HepG2 (cell line): Measurements from ENCODE around the gene CDK11A. TPM values are rescaled to one million over a fixed set of nuclear protein-coding genes. Genes with fewer than 3 reads are reported as not detected.

Experiments used
- ATAC-seq: fragments of 200-7000 bp; cut with Tn5 transposase; 3 replicates; pipeline ENCODE4 v1.9.1; 2020; ENCODE audit warnings: mild to moderate bottlenecking, moderate library complexity
- BruUV-seq: library from RNA; stranded (reverse); fragments of 400-500 nt; replicated peaks from 2 replicates; lab custom pipeline; 2021; lab: Mats Ljungman, UMichigan
- CTCF ChIA-PET: fragments of 300-600 bp; formaldehyde crosslinking; extraction: SDS; loops from one replicate; lab custom pipeline; 2021; ENCODE audit warnings: low total read pairs, inconsistent platforms, low intra/inter-chr PET ratio; lab: Yijun Ruan, JAX
- POLR2A ChIA-PET: fragments of 350-600 bp; sonication (Branson Sonifier 250); formaldehyde crosslinking; loops from one replicate; lab custom pipeline; 2020; ENCODE audit warnings: antibody characterized with exemption, inconsistent platforms; lab: Yijun Ruan, JAX
- DNase-seq: peaks from one replicate; pipeline ENCODE4 v3.0.0-alpha.2; 2015; ENCODE audit warnings: low spot score
- FAIRE-seq: peaks from 3 replicates; lab custom pipeline; 2011; peaks lifted over from hg19 to GRCh38; lab: Jason Lieb, UNC
- H2AFZ ChIP-seq: one replicate; pipeline ENCODE4 v1.6.1; 2011; ENCODE audit warnings: low read length, inconsistent platforms
- H3K27ac ChIP-seq: fragments of 300-600 bp; 3 replicates; pipeline ENCODE4 v1.8.0; 2011; ENCODE audit warnings: mixed run types, mild to moderate bottlenecking, mixed read lengths, low read length, inconsistent platforms; ENCODE audit not compliant: insufficient read depth; ENCODE audit errors: extremely low read length
- H3K27me3 ChIP-seq, 2 experiments: fragments of 200-600 bp in 1 of 2; 2 replicates in 1 of 2; 3 replicates in 1 of 2; pipeline versions ENCODE4 v1.6.0 to v1.8.0; 2011; ENCODE audit warnings: low read length in 2 of 2, mild to moderate bottlenecking in 2 of 2, moderate library complexity in 2 of 2, inconsistent platforms in 1 of 2; ENCODE audit not compliant: insufficient read depth in 2 of 2, control insufficient read depth in 1 of 2
- H3K36me3 ChIP-seq, 2 experiments: fragments of 200-600 bp in 1 of 2; replicated peaks in 1 of 2; 2 replicates in 1 of 2; 3 replicates in 1 of 2; pipeline versions ENCODE4 v1.5.1 to v1.8.0; 2011; ENCODE audit warnings: low read length in 2 of 2, inconsistent platforms in 1 of 2; ENCODE audit not compliant: insufficient read depth in 2 of 2, control insufficient read depth in 1 of 2
- H3K4me1 ChIP-seq: 2 replicates; pipeline ENCODE4 v1.5.1; 2012; ENCODE audit warnings: low read length, inconsistent platforms; ENCODE audit not compliant: insufficient read depth
- H3K4me2 ChIP-seq: 2 replicates; pipeline ENCODE4 v1.6.0; 2011; ENCODE audit warnings: low read depth, low read length, inconsistent platforms
- H3K4me3 ChIP-seq, 3 experiments: fragments of 200-600 bp in 1 of 3; sonication (generic), shearing (Covaris generic) in 1 of 3; replicated peaks in 1 of 3; 2 replicates each; pipeline ENCODE4 v1.5.1; 2011 to 2016; ENCODE audit warnings: low read length in 3 of 3, inconsistent platforms in 2 of 3, low read depth in 2 of 3, mild to moderate bottlenecking in 2 of 3, control low read depth in 1 of 3, mixed read lengths in 1 of 3; ENCODE audit not compliant: insufficient read depth in 1 of 3
- H3K79me2 ChIP-seq: one replicate; pipeline ENCODE4 v1.6.1; 2011; ENCODE audit warnings: low read length, inconsistent platforms; ENCODE audit not compliant: insufficient read depth
- H3K9ac ChIP-seq: 2 replicates; pipeline ENCODE4 v1.6.0; 2011; ENCODE audit warnings: mild to moderate bottlenecking, low read depth, low read length, inconsistent platforms; ENCODE audit not compliant: insufficient read depth
- H3K9me3 ChIP-seq: 2 replicates; pipeline ENCODE4 v1.5.1; 2012; ENCODE audit warnings: mild to moderate bottlenecking, low read length
- H4K20me1 ChIP-seq: 2 replicates; pipeline ENCODE4 v1.6.0; 2011; ENCODE audit warnings: inconsistent platforms, mild to moderate bottlenecking, low read length, moderate library complexity; ENCODE audit not compliant: insufficient read depth
- BRD4 ChIP-seq: sonication (generic); formaldehyde crosslinking; IDR thresholded peaks from 2 replicates; pipeline ENCODE4 v1.4.0; 2020; ENCODE audit warnings: missing genetic modification reagents
- CSRNP1 ChIP-seq: sonication (generic); formaldehyde crosslinking; IDR thresholded peaks from 2 replicates; pipeline ENCODE4 v1.8.1; 2023; ENCODE audit warnings: mild to moderate bottlenecking, missing genetic modification reagents
- DZIP1 ChIP-seq: sonication (generic); formaldehyde crosslinking; IDR thresholded peaks from 2 replicates; pipeline ENCODE4 v1.5.0; 2020; ENCODE audit warnings: mild to moderate bottlenecking, missing genetic modification reagents
- ELF1 ChIP-seq: sonication (generic); formaldehyde crosslinking; IDR thresholded peaks from 2 replicates; pipeline ENCODE4 v1.4.0; 2020; ENCODE audit warnings: missing genetic modification reagents
- FOXM1 ChIP-seq: sonication (generic); formaldehyde crosslinking; IDR thresholded peaks from 2 replicates; pipeline ENCODE4 v1.5.0; 2020; ENCODE audit warnings: missing genetic modification reagents
- HMGA1 ChIP-seq: sonication (generic); formaldehyde crosslinking; conservative IDR thresholded peaks from 2 replicates; pipeline ENCODE4 v1.4.0; 2020; ENCODE audit warnings: missing genetic modification reagents
- HNRNPL ChIP-seq: fragments of 200-400 bp; formaldehyde crosslinking; IDR thresholded peaks from 2 replicates; pipeline ENCODE4 v1.6.1; 2017; ENCODE audit warnings: mild to moderate bottlenecking, low read depth, low read length
- IRX3 ChIP-seq: sonication (generic); formaldehyde crosslinking; IDR thresholded peaks from 2 replicates; pipeline ENCODE4 v1.8.1; 2023; ENCODE audit warnings: mild to moderate bottlenecking, low read depth, missing genetic modification reagents, borderline replicate concordance
- JUNB ChIP-seq: sonication (generic); formaldehyde crosslinking; IDR thresholded peaks from 2 replicates; pipeline ENCODE4 v1.8.0; 2022; ENCODE audit warnings: missing genetic modification reagents, mild to moderate bottlenecking, borderline replicate concordance
- LBX2 ChIP-seq: sonication (generic); formaldehyde crosslinking; IDR thresholded peaks from 2 replicates; pipeline ENCODE4 v1.5.0; 2020; ENCODE audit warnings: missing genetic modification reagents, mild to moderate bottlenecking, borderline replicate concordance
- PITX1 ChIP-seq: sonication (generic); formaldehyde crosslinking; IDR thresholded peaks from 2 replicates; pipeline ENCODE4 v1.5.1; 2020; ENCODE audit warnings: mild to moderate bottlenecking, missing genetic modification reagents
- SNAI1 ChIP-seq: sonication (generic); formaldehyde crosslinking; IDR thresholded peaks from 2 replicates; pipeline ENCODE4 v1.5.0; 2020; ENCODE audit warnings: mild to moderate bottlenecking, missing genetic modification reagents, borderline replicate concordance
- TEAD2 ChIP-seq: sonication (generic); formaldehyde crosslinking; IDR thresholded peaks from 2 replicates; pipeline ENCODE4 v1.9.0; 2021; ENCODE audit warnings: missing genetic modification reagents
- ZMYM4 ChIP-seq: sonication (generic); formaldehyde crosslinking; IDR thresholded peaks from 2 replicates; pipeline ENCODE4 v1.8.1; 2023; ENCODE audit warnings: mild to moderate bottlenecking, missing genetic modification reagents
- ZNF101 ChIP-seq: sonication (generic); formaldehyde crosslinking; IDR thresholded peaks from 2 replicates; pipeline ENCODE4 v1.4.0; 2020; ENCODE audit warnings: mild to moderate bottlenecking, low read depth, missing genetic modification reagents, borderline replicate concordance
- ZNF121 ChIP-seq: sonication (generic); formaldehyde crosslinking; IDR thresholded peaks from 2 replicates; pipeline ENCODE4 v1.5.0; 2020; ENCODE audit warnings: mild to moderate bottlenecking, missing genetic modification reagents
- ZNF296 ChIP-seq: sonication (generic); formaldehyde crosslinking; conservative IDR thresholded peaks from 2 replicates; pipeline ENCODE4 v1.5.0; 2020; ENCODE audit warnings: mild to moderate bottlenecking, missing genetic modification reagents
- ZNF3 ChIP-seq: IDR thresholded peaks from 2 replicates; pipeline ENCODE4 v1.7.0; 2017; ENCODE audit warnings: inconsistent platforms
- ZNF326 ChIP-seq: sonication (generic); formaldehyde crosslinking; IDR thresholded peaks from 2 replicates; pipeline ENCODE4 v1.4.0; 2020; ENCODE audit warnings: missing genetic modification reagents, borderline replicate concordance
- ZNF431 ChIP-seq: sonication (generic); formaldehyde crosslinking; IDR thresholded peaks from 2 replicates; pipeline ENCODE4 v1.9.0; 2022; ENCODE audit warnings: missing genetic modification reagents, low read depth, mild to moderate bottlenecking, borderline replicate concordance
- ZNF660 ChIP-seq: sonication (generic); formaldehyde crosslinking; IDR thresholded peaks from 2 replicates; pipeline ENCODE4 v1.5.1; 2020; ENCODE audit warnings: mild to moderate bottlenecking, low read depth, missing genetic modification reagents, borderline replicate concordance
- ZNF761 ChIP-seq: sonication (generic); formaldehyde crosslinking; conservative IDR thresholded peaks from 2 replicates; pipeline ENCODE4 v1.4.0; 2020; ENCODE audit warnings: mild to moderate bottlenecking, missing genetic modification reagents
- WGBS: methylation state at CpG from one replicate; pipeline ENCODE4 v1.1.6; 2017; ENCODE audit warnings: low lambda C conversion rate; 5-methylcytosine and 5-hydroxymethylcytosine counted together
- in situ Hi-C: cut with HindIII; loops from 2 replicates; pipeline ENCODE4 v1.10.0; 2017; ENCODE audit warnings: low pct_unique_long_range_greater_than_20kb; ENCODE audit not compliant: extremely low pct_ligation_motif_present
- intact Hi-C: fragments of 100-400 bp; cut with micrococcal nuclease; formaldehyde crosslinking; loops from one replicate; pipeline ENCODE4 v1.10.0; 2022; ENCODE audit not compliant: unreplicated experiment
- polyA plus RNA-seq, 8 experiments: library from polyadenylated mRNA; depleted of rRNA in 3 of 8; stranded (reverse) in 7 of 8; unstranded in 1 of 8; fragments of >200 nt; fragmentation: Illumina TruSeq in 4 of 8; extraction: Trizol in 4 of 8; gene quantifications; 2 replicates each; pipeline versions ENCODE4 v1.2.1 to v1.2.3, GENCODE V29; 2011 to 2016; ENCODE audit warnings: low read depth in 4 of 8, missing spikeins in 1 of 8, mixed read lengths in 1 of 8; ENCODE audit not compliant: insufficient read depth in 1 of 8
- total RNA-seq, 5 experiments: library from RNA; depleted of rRNA; stranded (reverse); fragments of >200 nt; fragmentation: Illumina TruSeq; extraction: Trizol; gene quantifications; 2 replicates each; pipeline ENCODE4 v1.2.3, GENCODE V29; 2016; ENCODE audit warnings: low read depth in 1 of 5

The CDK11A gene
- total and polyA plus RNA-seq, 2 of the 13 experiments (the other 11 are each of a cell fraction or from before 2014, with no cell fraction given) = 11.2 to 17.9 TPM

- no peak for TF ChIP-seq CSRNP1
- no peak for TF ChIP-seq ZNF101 (CRISPR knock-in tag)
- no peak for TF ChIP-seq PITX1
- no peak for TF ChIP-seq SNAI1 (CRISPR knock-in tag)
- TF ChIP-seq, all 625 proteins: peak for 0
Measured at GRCh38 chr1:1760715-1761114, 36.6 kb upstream of the CDK11A start (continued).

GRCh38 chr1:1760345-1760650, 36.1 kb upstream of the CDK11A start:
- ChIA-PET CTCF (no interaction called here), POLR2A (no interaction called here)
- DNase-seq (no peak), FAIRE-seq (no peak), ATAC-seq (no peak)
- no peaks in the 10 kb centered on the region for H4K20me1 ChIP-seq
- no peak overlapping the region for H3K9ac ChIP-seq
- peaks cover 3% of the 10 kb centered on the region for H3K79me2 ChIP-seq
- no peak overlapping the region for H3K4me2 ChIP-seq
- intact Hi-C loops = no loop called here
- H3K27me3 ChIP-seq = no peaks in the 10 kb centered on the region
- in situ Hi-C loops = no loop called here
- no peak overlapping the region for H3K27ac ChIP-seq
- 97% methylated on average over 13 of the region's 20 CpGs for WGBS
- H3K36me3 ChIP-seq = peaks cover 44 to 83% of the 10 kb centered on the region in 2 experiments
- H2AFZ ChIP-seq = no peak overlapping the region
- peaks cover 21% of the 10 kb centered on the region for H3K4me1 ChIP-seq
- BruUV-seq = no TSS peak
- no peaks in the 10 kb centered on the region for H3K9me3 ChIP-seq
- H3K4me3 ChIP-seq = no peak overlapping the region
- TF ChIP-seq ZNF761 (CRISPR knock-in tag) (no peak), LBX2 (CRISPR knock-in tag) (no peak), ZNF326 (CRISPR knock-in tag) (no peak), HMGA1 (no peak), JUNB (no peak), HNRNPL (no peak), ZNF296 (CRISPR knock-in tag) (no peak), FOXM1 (CRISPR knock-in tag) (no peak), IRX3 (CRISPR knock-in tag) (no peak), TEAD2 (CRISPR knock-in tag) (no peak), ELF1 (CRISPR knock-in tag) (no peak), ZMYM4 (CRISPR knock-in tag) (no peak), ZNF431 (no peak), ZNF121 (CRISPR knock-in tag) (no peak), DZIP1 (CRISPR knock-in tag) (no peak), BRD4 (CRISPR knock-in tag) (no peak), ZNF660 (no peak), ZNF3 (CRISPR knock-in tag) (no peak)
